GM19023 (cell line): ENCODE results near the gene RBM18.

Source experiments
- ATAC-seq: cut with Tn5 transposase; IDR thresholded peaks from one replicate; pipeline ENCODE4 v1.9.1; 2021; ENCODE audit warnings: mild to moderate bottlenecking, moderate library complexity; ENCODE audit not compliant: unreplicated experiment

The RBM18 gene

DNA sequence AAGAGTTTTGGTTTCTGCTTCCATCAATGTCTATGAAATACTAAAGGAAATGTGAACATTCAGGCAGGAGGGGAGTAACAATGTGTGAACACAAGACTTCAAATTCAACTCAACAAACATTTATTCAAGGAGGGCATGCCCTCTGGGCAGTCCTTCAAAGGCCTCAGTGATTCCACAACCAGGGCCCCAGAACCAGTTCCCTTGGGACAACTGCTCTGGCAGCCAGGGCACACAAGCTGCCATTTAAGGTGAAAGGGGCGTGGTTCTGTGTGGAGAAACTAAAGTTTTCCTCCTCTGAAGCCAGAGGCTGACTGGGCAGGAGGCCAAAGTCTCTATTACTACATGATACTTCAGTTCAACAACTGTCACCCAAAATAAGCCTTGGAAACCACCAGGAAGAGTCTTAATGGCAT is 3.2 kb downstream of the RBM18 start:
- no peak for ATAC-seq

DNA sequence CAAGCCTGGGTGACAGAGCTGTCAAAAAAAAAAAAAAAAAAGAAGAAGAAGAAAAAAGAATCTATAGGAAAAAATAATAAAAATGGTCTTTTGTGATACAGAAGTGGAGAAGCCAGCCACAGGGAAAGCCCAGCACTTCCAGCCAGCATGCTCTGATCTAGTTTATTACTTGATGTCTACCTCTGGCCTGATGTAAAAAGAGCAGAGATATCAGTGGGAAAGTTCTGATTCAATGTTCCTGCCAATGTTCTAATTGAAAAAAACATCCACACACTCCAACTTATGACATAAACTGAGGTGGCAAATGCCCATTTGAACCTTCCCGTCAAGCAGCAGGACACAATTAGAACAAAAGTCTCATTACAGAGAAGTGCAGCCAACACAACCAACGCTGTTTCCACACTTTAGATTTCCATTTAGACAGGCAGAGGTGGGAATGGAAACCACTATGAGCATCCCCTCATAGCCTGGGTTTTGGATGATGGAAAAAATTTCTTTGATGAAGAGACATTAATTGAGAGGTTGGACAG is 5.7 kb downstream of the RBM18 start:
- ATAC-seq = no peak

DNA sequence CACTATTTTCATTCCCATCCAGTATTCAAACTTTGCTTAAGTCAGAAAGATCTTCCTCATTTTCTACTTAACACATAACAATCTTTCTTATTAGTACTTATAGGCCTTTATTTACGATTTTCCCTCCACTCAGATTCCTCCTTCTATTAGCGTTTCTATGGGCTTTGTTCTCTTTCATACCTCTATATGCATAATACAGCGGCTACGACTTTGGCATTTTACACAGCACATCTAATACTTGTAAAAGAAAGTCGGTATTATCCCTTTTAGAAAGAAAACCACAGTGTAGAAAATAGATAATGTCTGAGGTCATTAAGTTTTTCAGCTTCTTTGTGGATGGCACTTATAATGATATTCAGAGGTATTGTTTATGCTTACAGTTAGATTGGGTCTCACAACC is 8.4 kb downstream of the RBM18 start:
- no peak for ATAC-seq

DNA sequence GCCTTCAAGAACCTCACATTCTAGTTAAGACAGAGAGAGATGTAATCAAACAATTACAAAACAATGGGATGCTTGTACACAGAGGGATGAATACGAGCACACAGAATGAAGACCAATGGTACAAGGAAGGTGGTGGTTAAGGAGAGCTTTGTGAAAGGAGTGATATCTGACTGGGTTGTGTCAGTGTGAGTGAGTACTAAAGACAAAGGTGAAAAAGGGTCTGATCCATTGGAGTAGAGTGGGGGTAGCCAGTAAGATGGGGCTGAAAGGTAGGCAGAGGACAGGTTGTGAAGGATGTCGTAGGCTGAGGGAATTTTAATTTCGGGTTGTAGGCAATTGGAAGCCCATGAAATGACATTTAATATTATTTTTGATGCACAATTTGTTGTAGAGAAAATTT is 9.9 kb downstream of the RBM18 start:
- ATAC-seq = no peak

DNA sequence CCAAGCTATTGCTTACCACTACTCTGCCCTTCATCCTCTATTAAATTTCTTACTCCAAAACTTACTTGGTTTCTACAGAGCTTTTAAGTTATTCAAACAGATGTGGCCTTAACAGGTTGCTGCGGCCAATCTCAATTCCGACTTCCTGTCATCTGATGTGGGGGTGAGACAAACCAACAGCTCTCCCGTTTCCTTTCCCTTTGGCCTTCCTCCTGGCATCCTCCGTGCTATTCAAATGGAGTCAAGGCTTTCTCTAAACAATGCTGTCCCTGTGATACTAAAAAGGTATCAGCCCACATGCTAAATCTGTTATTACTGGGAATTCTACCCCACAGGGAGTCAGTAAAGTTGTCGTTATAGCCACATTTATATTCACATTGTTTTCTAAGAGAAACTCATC is 11.8 kb downstream of the RBM18 start:
- no peak for ATAC-seq

DNA sequence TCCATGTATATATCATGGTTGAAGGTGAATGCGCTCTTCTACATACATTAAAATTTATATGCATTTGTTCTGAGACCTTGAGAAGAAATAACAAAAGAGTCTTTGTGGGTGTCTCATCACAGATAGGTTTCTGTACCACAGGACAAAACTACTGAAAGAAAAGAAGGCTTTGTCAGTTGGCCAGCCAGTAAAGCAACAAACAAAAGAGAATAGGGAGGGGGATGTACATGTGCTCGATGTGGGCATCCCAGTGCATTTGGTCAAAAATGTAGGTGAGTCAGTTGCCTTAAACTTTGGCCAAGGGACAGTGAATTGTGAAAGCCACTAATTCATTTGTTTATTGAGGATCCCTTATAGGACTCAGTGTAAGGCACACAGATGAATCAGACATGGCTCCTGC is 13.3 kb downstream of the RBM18 start:
- no peak for ATAC-seq

DNA sequence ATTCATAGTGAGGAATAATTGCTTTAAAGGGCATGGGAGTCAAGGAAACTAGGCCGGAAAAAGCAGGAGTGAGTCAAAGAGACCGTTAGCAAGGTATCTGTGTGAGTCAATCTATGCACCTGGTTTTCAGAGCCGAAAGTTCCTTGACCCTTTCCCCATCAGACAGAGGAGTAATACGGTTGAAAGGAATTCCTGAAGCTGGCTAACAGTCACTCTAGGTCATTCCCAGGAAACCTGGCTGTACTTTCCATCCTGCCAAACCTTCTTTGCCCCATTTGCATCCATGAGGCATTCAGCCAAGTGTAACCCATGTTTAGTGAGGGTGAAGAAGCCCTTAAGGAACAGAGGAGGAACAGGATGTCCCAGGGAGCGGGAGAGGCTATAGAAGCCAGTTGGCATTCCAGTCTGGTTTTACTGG is 16.2 kb downstream of the RBM18 start:
- no peak for ATAC-seq

DNA sequence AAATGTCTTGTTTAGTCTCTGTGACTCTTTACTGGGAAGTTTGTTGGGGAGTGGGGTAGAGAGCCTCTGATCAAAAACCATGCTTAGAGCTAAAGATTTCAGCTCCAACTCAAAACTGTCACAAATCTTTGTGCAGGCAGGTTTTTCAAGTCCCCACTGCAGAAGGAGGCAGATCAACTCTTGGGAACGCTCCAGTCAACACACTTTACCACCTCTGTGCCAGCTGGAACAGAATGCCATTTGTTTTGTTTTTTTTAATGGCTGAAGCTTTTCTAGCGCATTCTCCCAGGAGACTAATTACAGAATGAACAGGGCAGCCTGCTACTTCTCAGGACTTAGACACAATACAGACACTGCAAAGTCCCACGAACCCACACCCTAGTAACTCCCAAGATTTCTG is 18.0 kb downstream of the RBM18 start:
- no peak for ATAC-seq

DNA sequence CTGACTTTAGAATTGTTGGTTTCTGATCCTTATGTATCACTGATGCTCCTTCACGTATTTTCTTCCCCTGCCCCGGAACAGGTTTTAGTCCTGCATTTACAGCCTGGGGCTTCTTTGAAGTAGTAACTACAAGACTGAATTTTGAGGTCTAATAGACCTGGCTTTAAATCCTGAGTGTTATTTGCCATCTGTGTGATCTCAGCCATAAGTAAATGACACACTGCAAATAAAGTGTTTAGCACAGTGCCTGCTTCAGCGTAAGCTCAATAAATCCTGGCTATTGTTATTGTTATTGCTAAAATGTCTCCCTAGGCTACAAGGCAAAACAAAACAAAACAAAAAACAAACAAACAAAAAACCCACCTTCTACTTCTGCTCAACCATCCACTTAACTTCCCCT is 20.3 kb downstream of the RBM18 start:
- ATAC-seq = no peak

DNA sequence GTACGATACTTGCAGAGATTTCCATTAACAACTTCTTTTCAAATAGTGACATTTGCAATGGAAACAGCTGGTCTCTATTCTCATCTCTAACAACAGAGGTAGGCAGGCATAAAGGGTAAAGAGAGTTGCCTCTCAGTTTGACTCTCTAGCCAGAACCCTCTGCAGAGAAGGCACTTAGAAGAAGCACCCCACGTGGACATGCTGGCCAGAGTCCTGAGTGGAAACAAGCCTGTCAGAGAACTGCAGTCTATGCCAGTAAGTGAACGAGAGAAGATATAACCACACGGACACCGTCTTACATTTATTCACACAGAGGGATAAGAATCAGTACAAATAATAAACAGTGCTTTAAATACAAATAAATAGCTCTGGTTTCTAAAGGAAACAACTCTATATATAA is 24.9 kb downstream of the RBM18 start:
- no peak for ATAC-seq

DNA sequence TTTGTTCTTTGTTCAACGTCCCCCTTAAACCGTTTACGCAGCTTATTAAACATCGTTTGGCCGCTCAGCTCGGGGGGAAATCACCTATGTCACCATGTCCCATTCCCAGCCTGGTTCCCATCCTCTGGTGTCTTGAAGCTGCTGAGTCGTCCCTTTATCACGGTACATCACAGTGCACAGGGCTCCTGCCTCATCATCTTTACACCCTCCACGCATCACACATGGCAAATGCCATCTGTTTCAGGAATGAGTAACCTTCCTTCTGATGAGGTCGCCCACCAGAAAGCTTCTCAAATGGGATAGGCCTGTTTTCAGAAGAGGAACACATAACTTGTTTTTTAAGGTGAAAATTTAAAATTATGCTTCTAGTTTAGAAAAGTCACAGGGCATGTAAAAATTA is 28.0 kb downstream of the RBM18 start:
- ATAC-seq = no peak

DNA sequence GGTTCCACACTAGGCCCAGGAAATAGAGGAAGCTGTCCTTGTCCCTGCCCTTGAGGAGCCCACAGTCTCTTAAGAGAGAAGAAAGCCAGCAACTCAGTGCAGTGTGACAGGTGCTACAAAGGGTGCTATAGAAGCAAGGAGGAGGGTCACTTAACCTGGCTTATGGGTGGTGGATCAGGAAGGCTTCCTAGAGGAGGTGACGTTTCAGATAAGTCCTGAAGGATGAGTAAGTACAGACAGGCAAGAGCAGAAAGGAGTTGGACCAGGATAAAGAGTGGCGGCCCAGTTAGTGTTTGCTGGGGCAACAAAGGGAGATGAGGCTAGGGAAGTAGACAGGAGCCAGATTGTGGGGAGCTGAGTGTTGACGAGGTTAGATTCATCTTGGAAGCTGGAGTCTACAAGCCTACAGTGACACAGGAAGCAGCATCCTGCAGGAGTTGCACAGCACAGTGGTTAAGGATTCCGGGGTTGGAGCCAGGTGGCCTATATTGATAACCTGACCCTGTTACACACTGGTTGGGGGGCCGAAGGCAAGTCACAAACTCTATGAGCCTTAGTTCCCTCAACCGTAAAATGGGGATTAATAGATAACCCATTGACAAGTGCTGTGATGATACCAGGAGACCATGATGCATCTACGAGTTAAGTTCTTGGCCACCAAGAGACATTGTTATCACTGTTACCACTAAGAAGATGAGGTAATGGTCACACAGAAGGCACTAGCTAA is 30.5 kb downstream of the RBM18 start:
- no peak for ATAC-seq

DNA sequence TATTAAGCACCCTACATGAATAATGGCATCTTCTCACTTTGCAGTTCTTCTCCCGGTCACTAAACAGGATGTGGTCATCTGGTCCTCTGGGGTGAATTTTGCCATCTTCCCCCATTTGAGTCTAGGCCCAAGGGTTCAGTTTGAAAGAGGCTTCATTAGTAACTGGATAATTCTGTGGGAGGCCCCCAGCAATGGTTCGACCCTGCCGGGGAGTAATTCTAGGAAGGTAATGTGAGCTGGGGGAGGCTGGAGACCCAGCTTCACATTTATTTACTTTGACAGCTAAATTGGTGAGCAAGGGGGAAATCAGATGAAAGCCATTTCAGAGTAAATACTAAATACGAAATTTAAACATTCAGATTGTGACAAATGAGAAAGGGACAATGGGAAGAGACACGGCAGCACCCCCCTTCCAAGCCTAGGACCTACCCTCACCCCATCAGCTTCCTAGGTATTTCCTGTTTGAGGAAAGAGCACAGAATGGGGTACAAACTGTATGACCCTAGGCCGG is 31.8 kb downstream of the RBM18 start:
- no peak for ATAC-seq

DNA sequence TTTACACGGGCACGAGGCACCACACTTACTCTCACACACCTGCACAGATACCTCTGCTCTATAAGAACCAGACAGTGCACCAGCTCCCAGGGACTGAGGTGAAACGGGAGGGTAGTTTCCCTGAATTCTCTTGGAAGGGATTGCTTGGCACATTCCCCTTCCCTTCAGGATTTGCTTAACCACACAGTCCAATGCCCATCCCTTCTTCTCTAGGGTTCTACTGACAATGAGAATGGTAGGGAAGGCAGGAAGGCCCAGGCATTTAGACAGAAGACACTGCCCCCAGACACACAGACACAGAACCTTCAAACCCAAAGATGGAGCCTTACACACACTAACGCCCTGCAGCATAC is 35.2 kb downstream of the RBM18 start:
- no peak for ATAC-seq

DNA sequence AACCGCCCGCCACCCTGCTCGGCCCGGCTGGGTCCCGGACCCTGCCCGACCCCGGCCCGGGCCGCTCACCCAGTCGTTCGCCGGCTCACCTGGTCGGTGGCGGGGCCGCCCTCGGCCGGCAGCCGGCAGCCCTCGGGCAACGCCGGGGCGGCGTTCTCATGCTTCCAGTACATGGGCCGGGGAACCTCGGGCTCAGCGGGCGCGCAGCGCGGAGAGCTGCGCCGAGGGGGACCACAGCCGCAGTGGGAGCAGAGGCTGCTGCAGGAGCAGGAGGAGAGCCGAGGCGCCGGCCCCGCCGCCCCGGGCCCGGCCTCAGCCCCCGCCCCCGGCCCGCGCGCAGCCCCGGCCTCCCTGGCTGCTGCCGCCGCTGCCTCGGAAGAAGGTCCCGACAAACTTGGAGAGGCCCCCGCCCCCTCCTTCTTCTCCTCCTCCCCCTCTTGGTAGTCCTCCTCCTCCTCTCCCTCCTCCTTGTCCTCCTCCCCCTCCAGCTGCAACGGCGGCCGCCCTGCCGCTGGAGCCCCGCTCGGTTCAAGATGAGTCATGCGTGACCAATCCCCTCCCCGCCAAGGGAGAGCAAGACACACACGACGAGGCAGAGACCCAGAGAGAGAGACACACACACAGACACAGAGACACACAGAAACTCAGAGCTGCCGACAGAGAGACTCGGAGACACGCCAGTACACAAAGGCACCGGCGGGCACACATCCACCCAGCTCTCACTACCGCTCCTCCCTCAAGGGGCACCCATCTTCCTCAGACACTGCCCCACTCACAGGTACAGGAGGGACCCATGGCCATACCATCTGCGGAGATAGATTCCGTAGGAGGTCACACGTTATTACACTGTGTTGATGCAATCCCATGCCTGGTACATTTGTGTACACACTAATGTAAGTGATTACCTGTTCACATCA is 35.8 kb downstream of the RBM18 start, which contains the start of gene LHX6:
Gene LHX6 (minus strand): TSS at position 390 of the 917 bp plus-strand sequence. CDS start 217 bp downstream, at position 173.
- ATAC-seq = no peak

DNA sequence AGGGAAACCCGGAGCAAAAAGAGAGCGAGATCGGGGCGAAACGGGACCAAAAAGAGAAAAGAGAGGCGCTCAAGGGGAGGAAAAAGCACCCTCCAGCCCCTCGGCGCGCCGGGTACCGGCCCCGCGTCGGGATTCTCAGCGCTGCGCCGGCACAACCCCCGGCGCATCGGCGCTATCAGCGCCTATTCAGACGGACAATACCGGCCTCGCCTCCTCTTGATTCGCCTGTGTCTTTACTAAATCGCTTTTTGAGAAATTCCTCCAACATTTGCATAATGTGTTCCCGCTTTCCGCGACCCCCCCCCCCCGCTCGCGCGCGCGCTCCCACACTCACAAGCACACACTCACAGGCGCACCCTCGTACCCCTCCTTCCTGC is 36.5 kb downstream of the RBM18 start:
- no peak for ATAC-seq

DNA sequence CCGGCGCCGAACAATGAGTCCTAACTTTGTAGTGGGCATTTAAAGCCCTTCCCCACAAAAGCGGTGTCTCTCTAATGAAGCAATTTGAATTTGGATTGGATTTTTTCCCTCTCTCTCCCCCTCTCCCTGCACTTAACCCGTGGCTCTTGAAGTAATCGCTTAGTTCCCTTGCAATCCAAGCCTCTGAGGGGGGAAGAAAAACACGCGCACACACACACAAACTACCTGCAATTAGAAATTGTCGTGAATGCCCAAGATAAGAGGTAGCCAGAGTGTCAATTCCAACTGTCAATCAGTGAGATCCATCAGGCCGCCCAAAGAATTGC is 37.1 kb downstream of the RBM18 start:
- ATAC-seq = no peak

DNA sequence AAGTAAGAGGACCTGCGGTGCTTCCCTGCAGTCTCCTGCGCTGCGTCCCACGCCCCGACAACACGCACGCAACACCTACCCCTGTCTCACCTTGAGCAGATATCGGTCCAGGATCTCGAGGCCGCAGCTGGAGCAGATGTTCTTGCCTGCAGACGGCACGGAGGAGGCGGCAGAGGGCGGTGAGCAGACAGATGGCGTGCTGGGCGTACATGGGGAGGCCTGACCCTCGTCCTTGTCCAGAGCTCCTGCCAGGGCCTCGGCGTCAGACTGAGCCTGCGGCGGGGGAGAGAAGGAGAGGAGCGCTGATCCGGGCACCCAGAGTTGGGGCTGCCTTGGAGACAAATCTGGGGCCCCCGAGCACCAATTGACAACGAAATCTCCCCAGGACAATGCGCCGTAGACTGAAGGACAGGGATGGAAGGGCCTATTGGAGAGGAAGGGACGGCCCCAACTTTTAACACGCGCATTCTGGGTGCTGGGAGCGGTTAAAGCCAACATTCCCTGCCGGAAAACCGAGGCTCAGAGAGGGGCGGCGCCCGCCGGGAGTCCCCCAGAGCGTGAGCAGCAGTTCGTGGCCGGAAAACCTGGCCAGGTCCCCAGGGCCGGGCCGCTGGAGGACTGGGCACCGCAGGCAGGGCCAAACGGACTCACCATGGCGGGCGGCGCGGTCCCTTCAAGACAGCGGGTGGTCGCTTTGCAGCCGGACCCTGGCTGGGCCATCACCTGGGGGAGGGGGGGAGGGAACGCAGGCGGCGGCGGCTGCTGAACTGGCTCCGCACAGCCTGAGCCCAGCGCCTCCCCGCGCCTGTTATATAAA is 37.7 kb downstream of the RBM18 start:
- ATAC-seq = no peak

DNA sequence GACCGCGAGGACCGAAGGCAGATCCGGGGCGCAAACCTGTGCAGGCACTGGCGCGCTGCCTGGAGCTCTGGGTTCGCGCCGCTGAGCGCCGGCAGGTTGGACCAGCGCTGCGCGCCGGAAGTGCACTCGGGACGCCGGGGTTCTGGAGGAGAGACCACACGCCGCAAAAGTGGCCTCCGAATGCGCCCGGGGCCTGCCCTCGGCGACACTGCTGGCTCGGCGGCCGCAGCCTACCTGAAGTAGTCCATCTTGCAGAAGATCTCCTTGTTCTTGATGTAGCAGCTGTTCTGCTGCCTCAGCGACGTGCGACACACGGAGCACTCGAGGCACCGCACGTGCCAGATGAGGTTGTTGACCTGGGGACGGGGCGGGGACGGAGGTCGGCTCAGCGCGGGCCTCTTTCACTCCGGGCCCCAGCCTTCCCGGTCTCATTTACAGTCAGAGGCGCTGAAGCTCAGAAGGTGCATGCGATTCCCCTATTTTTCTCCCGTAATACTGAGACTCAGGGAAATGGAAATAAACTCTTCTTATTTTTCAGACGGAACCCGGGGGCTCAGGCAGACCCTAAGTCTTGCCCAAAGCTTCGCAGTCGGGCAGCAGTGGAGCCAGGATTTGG is 38.4 kb downstream of the RBM18 start:
- no peak for ATAC-seq

DNA sequence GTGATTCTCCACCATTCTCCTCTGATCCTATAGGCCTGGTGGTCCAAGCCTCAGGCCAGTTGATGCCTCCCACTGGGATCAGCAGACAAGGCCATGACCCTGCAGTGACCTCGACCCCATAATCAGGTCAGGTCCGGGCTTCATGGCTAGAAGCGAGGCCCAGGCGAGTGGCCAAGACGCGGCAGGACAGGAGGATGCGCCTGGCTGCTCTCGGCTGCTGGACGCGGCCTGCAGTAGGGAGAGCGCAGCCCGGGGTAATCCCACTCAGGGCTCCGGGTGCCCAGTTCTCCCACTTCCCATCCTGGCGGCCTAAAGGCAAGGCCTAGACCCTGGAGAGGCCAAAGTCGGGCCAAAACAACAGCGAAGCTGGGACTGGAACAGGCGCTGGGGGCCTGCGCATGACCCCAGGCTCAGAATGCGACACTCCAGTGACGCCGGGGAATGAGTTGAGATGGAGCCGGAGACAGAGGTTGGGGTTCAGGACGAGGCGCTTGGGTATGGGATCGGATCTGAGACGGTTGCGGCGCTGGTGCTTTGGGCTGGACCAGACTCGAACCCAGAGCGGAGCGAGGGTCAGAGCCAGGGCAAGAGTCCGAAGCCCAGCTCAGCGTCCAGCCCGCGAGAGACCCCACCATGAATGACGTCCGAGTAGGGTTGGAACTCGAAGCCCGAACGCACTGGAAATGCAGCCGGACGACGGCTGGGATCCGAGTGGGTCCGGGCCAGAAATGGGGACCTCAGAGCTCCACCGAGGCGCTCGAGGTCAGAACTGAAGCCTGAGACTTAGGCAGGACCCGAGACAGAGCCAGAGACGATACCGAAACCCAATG is 39.1 kb downstream of the RBM18 start:
- no peak for ATAC-seq
